Activated CD8-positive, alpha-beta memory T cell treated with anti-CD3 and anti-CD28 coated beads, Interleukin-2, amount 50 U/mL, for 48 hours (primary cell): Measurements from ENCODE around the gene MRPL12.

Experiments
- DNase-seq: peaks from one replicate; pipeline ENCODE4 v3.0.0-alpha.2; 2020

MRPL12 gene

GRCh38 chr17:81683208-81683583, 20.0 kb upstream of the MRPL12 start:
- DNase-seq = no peak

GRCh38 chr17:81683584-81684441, 19.4 kb upstream of the MRPL12 start, which contains the start of the genes ARL16 and HGS:
ARL16 (minus strand) TSS chr17:81683797; CDS start chr17:81683753, 44 bp downstream.
HGS (plus strand) TSS chr17:81684011; CDS start chr17:81684067, 56 bp downstream.
- DNase-seq = peak; percentile 98

- no peak for DNase-seq
These were observed 18.7 kb upstream of the MRPL12 start for GRCh38 chr17:81684442-81684911.

GRCh38 chr17:81685108-81685507, 18.1 kb upstream of the MRPL12 start:
- DNase-seq = peak; percentile 77

GRCh38 chr17:81686614-81687013, 16.6 kb upstream of the MRPL12 start:
- no peak for DNase-seq

GRCh38 chr17:81687770-81688541, 15.2 kb upstream of the MRPL12 start:
- DNase-seq = no peak

GRCh38 chr17:81688616-81689015, 14.6 kb upstream of the MRPL12 start:
- no peak for DNase-seq

- no peak for DNase-seq
These were observed 13.1 kb upstream of the MRPL12 start for GRCh38 chr17:81690066-81690465.

GRCh38 chr17:81690549-81690948, 12.6 kb upstream of the MRPL12 start:
- DNase-seq = no peak

- DNase-seq = no peak
These were observed 12.0 kb upstream of the MRPL12 start for GRCh38 chr17:81691196-81691595.

- DNase-seq = no peak
These were observed 11.6 kb upstream of the MRPL12 start for GRCh38 chr17:81691608-81692007.

- DNase-seq = no peak
These were observed 9.5 kb upstream of the MRPL12 start for GRCh38 chr17:81693509-81694210.

- DNase-seq = no peak
These were observed 8.4 kb upstream of the MRPL12 start for GRCh38 chr17:81694810-81695209.

GRCh38 chr17:81695211-81695610, 8.0 kb upstream of the MRPL12 start:
- no peak for DNase-seq

GRCh38 chr17:81695801-81696200, 7.4 kb upstream of the MRPL12 start:
- DNase-seq = no peak

- no peak for DNase-seq
These were observed 6.8 kb upstream of the MRPL12 start for GRCh38 chr17:81696218-81696941.

GRCh38 chr17:81697261-81698044, 5.7 kb upstream of the MRPL12 start:
- DNase-seq = no peak

GRCh38 chr17:81700353-81701287, 2.5 kb upstream of the MRPL12 start:
- DNase-seq = no peak

GRCh38 chr17:81701288-81702071, 1.7 kb upstream of the MRPL12 start:
- DNase-seq = peak; percentile 62
